ENCODE results near the gene BTBD9.

Gene BTBD9

GRCh38 chr6:38391626-38392579 lies 247.8 kb downstream of the BTBD9 start:
- no peak for DNase-seq

- no peak for DNase-seq
Measured at GRCh38 chr6:38391206-38391605, 248.5 kb downstream of the BTBD9 start.

DNA sequence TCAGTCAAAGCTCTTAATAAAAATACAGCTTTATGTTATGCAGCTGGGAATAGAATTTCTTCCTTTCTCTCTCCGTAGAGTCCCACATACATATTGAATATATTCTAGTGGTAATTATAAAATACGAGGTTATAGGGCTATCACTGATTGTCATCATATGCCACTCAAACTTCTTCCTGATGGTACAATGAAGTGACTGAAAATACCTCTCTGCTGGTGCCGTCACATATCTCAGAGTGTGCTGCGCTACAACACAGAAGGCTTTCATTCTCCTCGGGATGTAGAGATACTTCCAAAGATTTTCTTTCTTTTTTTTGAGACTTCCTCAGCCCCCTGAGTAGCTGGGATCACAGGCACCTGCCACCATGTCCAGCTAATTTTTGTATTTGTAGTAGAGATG lies 249.9 kb downstream of the BTBD9 start:
- no peak for DNase-seq

DNA sequence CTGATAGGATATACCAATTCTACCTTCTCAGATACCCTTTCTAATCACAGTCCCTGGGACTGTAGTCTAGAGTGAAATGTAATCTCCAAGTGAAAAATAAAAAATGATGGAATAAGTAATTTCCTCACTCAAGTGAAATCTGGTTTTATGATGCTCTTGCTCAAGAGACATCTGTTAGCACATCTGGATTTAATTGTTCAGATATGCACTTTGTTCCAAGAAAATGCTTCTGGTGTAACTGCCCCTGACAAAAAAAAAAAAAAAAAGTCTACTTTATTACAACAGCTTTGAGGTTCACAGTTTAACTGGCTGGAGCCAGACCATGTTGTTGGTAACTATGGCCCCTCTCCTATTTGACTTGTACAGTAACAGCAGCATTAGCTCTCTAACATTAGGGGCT lies 251.8 kb downstream of the BTBD9 start:
- DNase-seq = no peak

- DNase-seq = no peak
Measured at GRCh38 chr6:38387461-38387860, 252.3 kb downstream of the BTBD9 start.

GRCh38 chr6:38378801-38379200 lies 260.9 kb downstream of the BTBD9 start:
- no peak for DNase-seq

DNA sequence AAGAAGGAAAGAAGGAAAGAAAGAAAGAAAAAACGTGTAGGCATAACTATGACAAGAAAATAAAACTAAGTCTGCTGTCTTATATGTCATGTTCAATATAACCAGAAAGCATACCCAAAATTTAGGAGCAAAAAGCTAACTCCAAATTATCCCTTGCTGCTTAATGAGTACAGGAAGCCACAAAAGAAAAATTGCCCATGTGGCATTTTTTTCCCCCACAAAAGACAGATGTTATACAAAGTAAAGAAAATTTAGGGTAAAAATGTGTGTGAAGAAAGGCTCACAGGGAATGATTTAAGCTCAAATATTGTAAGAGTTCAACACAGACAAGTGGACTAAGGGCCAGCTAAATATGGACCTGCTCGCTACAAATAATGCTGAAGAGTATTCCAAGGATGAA lies 263.8 kb downstream of the BTBD9 start:
- DNase-seq = no peak

DNA sequence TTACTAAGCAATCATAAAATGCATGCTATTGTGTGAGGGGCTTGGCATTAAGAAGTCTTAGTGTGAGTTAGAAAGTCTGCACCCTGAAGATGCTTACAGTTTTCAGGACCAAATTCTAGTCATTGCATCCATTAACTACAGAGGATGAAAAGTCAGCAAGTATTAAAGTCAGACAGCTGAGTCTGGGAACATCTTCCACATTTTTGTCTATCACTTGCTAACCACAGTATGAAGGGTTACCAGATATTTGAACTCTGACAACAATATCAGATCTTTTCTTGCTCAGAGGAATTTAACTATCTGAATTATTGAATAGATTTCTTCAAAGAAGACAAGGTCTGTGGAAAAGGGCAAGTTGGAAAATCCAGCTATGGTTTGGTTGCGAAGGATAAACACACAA lies 264.4 kb downstream of the BTBD9 start:
- no peak for DNase-seq

DNA sequence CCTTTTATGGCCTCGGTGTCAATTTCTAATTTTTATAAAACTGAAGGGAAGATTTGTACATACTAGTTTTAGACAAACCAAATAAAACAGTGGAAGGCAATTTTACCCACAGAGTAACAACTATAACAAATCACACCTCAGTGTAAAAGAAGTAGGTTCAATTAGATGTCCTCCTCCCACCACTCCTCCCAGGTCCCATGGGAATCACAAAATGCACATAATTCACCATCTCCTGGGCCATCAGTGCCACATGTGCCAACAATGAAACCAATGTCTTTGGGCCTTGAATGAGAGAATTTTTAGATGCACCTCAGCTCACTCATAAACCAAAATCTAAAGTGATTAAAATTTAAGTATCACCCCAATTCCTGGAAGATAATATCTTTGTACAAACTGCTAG lies 267.8 kb downstream of the BTBD9 start:
- no peak for DNase-seq

DNA sequence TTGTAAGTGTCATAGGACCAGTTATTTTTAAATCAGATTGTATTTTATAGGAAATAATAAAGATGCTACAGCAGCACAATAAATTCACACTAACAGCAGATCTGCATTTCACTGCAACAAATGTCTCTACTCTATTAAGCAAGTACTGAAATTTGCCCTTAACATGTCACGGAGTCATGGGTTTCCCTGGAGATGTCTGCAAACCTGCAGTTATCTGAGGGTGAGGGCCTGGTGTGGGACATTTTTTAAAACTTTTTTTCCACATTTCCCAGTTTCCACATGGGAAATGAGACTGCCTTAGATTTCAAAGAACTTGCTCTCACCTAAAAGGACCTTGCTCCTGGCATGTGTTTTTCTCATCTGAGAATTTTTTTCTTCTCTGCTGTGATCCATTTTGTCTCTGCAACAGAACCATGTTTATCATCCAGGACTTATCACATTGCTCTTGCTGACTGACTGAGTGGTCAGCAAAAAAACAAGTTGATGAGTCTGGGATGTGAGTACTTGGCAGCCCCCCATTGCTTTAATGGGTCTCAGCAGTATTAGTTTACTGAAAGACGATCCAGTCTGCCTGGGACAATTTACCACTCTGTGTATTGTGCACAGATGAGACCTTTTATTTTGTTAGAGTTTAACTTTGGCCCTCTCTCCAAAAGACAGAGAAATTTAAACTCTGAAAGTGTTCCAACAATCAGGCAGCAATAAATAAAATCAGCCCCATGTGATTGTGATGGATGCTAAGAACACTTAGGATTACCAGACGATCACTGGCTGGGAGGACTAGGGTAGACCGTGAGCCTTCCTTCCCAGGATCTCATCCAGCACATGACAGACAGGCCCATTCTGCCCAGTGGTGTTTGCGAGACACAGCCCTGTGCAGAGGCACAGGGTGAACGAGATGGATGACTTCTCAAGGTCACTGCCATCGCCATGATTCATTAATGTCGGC lies 268.8 kb downstream of the BTBD9 start:
- DNase-seq = peak in 1 of 56 donors; percentile 13

DNA sequence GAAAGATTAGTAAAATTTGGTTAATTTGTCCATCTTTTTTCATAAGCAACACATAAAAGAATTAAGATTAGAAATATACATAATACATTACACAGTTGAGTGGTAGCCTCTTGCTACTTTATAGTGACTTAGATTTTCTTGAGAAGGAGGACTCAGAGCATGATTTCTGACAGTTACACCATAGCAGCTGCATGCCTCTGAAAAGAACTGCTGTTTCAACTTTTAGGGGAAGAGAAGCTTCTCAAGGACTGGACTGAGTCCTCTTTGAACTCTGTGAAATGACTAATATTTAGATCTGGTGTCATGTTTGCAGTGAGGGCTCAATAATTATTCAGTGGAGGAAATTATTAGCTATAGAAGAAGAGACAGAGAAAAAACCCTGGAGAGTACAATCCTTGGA lies 272.5 kb downstream of the BTBD9 start:
- DNase-seq = no peak

DNA sequence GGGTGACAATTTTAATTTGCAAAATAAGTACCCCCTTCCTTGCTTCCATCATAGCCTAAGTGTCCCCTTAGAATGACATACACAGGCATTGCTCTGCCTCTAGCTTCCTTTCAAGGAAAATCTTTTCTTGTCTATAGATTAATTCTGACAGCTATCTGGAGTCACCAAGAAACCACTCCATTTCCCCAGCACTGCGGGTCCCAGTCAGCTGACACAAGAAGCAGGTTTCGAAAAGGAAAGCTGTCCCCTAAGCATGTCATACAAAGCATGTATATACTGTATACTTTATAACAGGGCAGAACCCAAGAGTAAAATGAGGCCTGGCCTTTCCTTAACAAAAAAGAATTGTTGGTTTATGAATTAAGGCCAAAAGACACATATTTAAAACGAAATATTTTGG lies 273.5 kb downstream of the BTBD9 start:
- no peak for DNase-seq

- DNase-seq = no peak
Measured at GRCh38 chr6:38364775-38365174, 275.0 kb downstream of the BTBD9 start.

DNA sequence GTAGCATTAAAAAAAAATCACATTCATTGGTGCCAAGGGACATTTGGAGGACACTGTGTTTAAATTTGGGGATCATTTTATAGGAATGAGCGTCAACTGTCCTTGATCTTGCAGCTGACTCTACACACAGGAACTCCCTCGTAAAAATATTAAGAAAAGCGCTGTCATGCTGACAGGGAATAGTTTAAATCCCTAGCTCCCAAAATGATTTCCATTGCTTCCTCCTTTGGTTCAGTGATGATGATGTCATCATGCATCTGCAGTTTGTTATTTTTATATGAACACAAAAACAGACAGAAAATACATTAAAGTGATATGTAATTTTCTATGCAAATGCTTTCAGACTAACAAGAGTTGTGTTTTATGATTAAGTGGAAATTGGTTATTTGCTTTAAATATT lies 275.6 kb downstream of the BTBD9 start:
- no peak for DNase-seq

DNA sequence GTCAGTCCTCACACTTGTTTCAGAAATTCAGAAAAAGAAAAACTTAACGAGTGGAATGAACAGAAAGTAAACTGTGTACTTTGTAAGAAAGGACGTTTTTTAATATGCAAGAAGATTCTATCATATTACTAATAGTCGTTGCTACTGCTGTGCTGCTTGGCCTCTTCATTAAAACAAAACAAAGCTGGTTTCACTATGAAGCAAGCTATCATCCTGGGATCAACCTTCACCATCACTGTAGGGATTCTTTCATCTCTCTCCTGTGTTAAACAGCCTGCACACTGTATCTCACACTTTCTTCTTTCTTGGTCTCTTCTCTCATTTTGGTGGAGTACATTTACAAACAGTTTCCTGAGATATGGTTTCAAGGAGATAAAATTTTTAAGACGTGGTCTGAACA lies 284.2 kb downstream of the BTBD9 start:
- DNase-seq = no peak

GRCh38 chr6:38354905-38355304 lies 284.8 kb downstream of the BTBD9 start:
- no peak for DNase-seq

DNA sequence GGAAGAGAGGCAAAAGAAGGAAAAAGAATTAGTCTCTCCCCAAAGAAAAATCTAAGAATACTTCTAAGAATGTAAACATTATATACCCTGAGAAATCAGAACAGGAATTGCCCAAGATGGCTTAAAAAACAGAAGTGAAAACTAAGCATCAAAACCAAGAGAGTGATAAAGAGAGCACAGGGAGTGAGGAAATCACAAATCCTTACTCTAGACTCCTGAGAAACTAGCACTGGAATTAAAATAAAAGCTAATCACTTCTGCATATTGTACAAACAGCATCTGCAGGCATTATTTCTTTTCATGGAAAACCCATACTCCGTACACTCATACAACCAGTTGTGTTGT lies 285.7 kb downstream of the BTBD9 start:
- DNase-seq = no peak

GRCh38 chr6:38353310-38354036 lies 286.3 kb downstream of the BTBD9 start:
- DNase-seq = no peak

GRCh38 chr6:38352636-38353035 lies 287.1 kb downstream of the BTBD9 start:
- DNase-seq = no peak

- DNase-seq = peak in 4 of 56 donors; percentile 8 to 12 (median 10)
Measured at GRCh38 chr6:38350942-38351341, 288.8 kb downstream of the BTBD9 start.

GRCh38 chr6:38350220-38350619 lies 289.5 kb downstream of the BTBD9 start:
- DNase-seq = no peak

DNA sequence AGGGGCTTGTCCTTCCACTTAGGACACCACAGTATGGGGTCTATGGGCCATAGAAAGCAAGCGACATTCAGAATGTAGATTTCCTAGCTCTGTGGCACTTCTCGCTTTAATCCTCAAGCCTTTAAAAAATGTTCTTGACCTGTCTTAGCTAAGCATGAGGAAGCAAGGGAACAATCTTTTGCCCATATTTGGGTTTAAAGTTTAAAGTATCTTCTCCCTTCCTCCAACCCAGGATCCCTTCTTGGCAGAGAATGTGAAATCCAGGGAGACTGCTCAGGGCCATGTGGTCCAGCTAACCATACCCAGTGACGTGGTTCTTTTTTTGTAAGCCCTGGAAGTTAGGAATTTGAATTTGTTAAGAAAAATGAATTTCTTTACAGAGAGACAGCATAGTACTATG lies 289.9 kb downstream of the BTBD9 start:
- DNase-seq = no peak

Data from nucleus accumbens (tissue), 56 donors.